Uterus (tissue), 4 donors: ENCODE measurements around the gene ARPIN. TPM values are rescaled to one million over a fixed set of nuclear protein-coding genes. Genes with fewer than 3 reads are reported as not detected.

Source experiments
- DNase-seq, 2 donors: peaks; one replicate each; pipeline ENCODE4 v3.0.0-alpha.2; 2019 to 2020
- H3K27ac ChIP-seq, 2 donors: fragments of 200-600 bp; sonication (generic); 1 replicate in 1 of 2; 2 replicates in 1 of 2; pipeline ENCODE4 v1.5.1; 2016 to 2018
- H3K27me3 ChIP-seq, 2 donors: fragments of 200-600 bp; sonication (generic); one replicate each; pipeline ENCODE4 v1.5.1; 2018 to 2019; ENCODE audit warnings: control low read depth in 1 of 2
- H3K36me3 ChIP-seq, 2 donors: fragments of 200-600 bp; sonication (generic); one replicate each; pipeline ENCODE4 v1.5.1; 2019; ENCODE audit warnings: control low read depth in 1 of 2
- H3K4me1 ChIP-seq, 2 donors: fragments of 200-600 bp; sonication (generic); one replicate each; pipeline ENCODE4 v1.5.1; 2018 to 2019; ENCODE audit warnings: control low read depth in 1 of 2
- H3K4me3 ChIP-seq, 2 donors: fragments of 200-600 bp; sonication (generic); 1 replicate in 1 of 2; 2 replicates in 1 of 2; pipeline ENCODE4 v1.5.1; 2018 to 2019; ENCODE audit warnings: mild to moderate bottlenecking in 1 of 2
- H3K9me3 ChIP-seq, 2 donors: fragments of 200-600 bp; sonication (generic); one replicate each; pipeline ENCODE4 v1.5.1; 2019; ENCODE audit warnings: control low read depth in 1 of 2
- POLR2A ChIP-seq, 2 donors: fragments of 450-650 bp; IDR thresholded peaks; one replicate each; pipeline ENCODE4 v1.6.1; 2016; ENCODE audit warnings: antibody characterized with exemption in 2 of 2, mild to moderate bottlenecking in 1 of 2, moderate library complexity in 1 of 2
- intact Hi-C: fragments of 100-400 bp; cut with DNase I; formaldehyde crosslinking; loops from one replicate; pipeline ENCODE4 v1.15.1; 2023; ENCODE audit warnings: low total_unique reads
- total RNA-seq, 4 donors: library from RNA; depleted of rRNA in 3 of 4; stranded (reverse); fragments of >200 nt in 3 of 4; gene quantifications; one replicate each; pipeline versions ENCODE4 v1.1.0 to v1.2.4, GENCODE V29; 2014 to 2023
- TF ChIP-seq, protein P1 (sequence below), 4 experiments: fragments of 200-600 bp in 2 of 4; fragments of 450-650 bp in 2 of 4; sonication (generic) in 2 of 4; IDR thresholded peaks; one replicate each; pipeline ENCODE4 v1.5.1; 2016 to 2019; ENCODE audit warnings: antibody characterized with exemption in 4 of 4, mild to moderate bottlenecking in 2 of 4, moderate library complexity in 1 of 4
- donor health status: DM: yes; HTN: yes; CAD: no.

ARPIN gene
- total RNA-seq, 4 donors from 2014 or later, result 8.2 to 32.8 (median 20.7) TPM

- no peak for DNase-seq
- H3K27ac ChIP-seq, result no peak overlapping the region
- no peak overlapping the region for H3K4me3 ChIP-seq
- intact Hi-C loops, result loop anchor here (10.0 kb wide), 1 partner anchor 176 kb away; no protein-coding TSS in a partner anchor
- TF ChIP-seq POLR2A (IDR thresholded peaks at IDR 0.05), result no peak
- TF ChIP-seq, protein P1, sequence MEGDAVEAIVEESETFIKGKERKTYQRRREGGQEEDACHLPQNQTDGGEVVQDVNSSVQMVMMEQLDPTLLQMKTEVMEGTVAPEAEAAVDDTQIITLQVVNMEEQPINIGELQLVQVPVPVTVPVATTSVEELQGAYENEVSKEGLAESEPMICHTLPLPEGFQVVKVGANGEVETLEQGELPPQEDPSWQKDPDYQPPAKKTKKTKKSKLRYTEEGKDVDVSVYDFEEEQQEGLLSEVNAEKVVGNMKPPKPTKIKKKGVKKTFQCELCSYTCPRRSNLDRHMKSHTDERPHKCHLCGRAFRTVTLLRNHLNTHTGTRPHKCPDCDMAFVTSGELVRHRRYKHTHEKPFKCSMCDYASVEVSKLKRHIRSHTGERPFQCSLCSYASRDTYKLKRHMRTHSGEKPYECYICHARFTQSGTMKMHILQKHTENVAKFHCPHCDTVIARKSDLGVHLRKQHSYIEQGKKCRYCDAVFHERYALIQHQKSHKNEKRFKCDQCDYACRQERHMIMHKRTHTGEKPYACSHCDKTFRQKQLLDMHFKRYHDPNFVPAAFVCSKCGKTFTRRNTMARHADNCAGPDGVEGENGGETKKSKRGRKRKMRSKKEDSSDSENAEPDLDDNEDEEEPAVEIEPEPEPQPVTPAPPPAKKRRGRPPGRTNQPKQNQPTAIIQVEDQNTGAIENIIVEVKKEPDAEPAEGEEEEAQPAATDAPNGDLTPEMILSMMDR (IDR thresholded peaks at IDR 0.05), result peak in 2 of 4 experiments; percentile 17 to 44
- H3K9me3 ChIP-seq, result no peaks in the 10 kb centered on the region
- H3K4me1 ChIP-seq, result no peaks in the 10 kb centered on the region
- no peaks in the 10 kb centered on the region for H3K36me3 ChIP-seq
- no peaks in the 10 kb centered on the region for H3K27me3 ChIP-seq
Measured at GRCh38 chr15:89898614-89899294, 14.0 kb downstream of the ARPIN start.

DNA sequence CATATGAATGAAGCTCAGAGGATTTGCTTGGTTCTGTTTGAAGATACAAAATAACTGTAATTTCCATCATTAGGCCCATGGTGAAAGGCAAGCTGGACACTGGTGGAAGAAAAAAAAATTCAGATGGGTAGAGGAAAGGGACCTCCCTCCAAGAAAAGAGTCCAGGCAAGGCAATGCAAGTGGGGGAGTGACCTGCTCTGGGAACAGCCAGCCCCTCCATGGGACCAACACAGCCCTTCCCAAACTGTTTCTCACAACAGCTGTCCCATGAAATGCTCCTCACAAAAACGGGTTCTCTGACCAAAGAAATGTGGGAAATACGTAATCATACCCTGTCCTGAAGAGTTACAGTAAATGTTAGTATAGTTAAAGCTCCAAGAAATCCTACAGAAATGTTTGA, 14.6 kb downstream of the ARPIN start:
- DNase-seq, result no peak
- Histone ChIP-seq H3K4me1 (no peaks in the 10 kb centered on the region), H3K4me3 (no peak overlapping the region), H3K36me3 (no peaks in the 10 kb centered on the region), H3K9me3 (no peaks in the 10 kb centered on the region), H3K27me3 (no peaks in the 10 kb centered on the region), H3K27ac (no peak overlapping the region)
- TF ChIP-seq, protein P1 (IDR thresholded peaks at IDR 0.05), result no peak
- no peak for TF ChIP-seq POLR2A (IDR thresholded peaks at IDR 0.05)
- intact Hi-C loops, result loop anchor here (10.0 kb wide), 1 partner anchor 177 kb away; no protein-coding TSS in a partner anchor

- DNase-seq, result peak; percentile 88 to 90
- TF ChIP-seq POLR2A (IDR thresholded peaks at IDR 0.05), result peak; percentile 54 to 66
- TF ChIP-seq, protein P1 (IDR thresholded peaks at IDR 0.05), result peak in 1 of 4 experiments; percentile 23
- no peaks in the 10 kb centered on the region for H3K9me3 ChIP-seq
- no peaks in the 10 kb centered on the region for H3K27me3 ChIP-seq
- H3K36me3 ChIP-seq, result no peaks in the 10 kb centered on the region
- intact Hi-C loops, result loop anchor here (10.0 kb wide), 1 partner anchor 181 kb away; no protein-coding TSS in a partner anchor
- peak within 1 kb of the TSS; percentile 79 to 86 for H3K4me3 ChIP-seq
- H3K27ac ChIP-seq, result peak within 1 kb of the TSS; percentile 90 to 92
- peaks cover 0 to 8% of the 10 kb centered on the region in 2 donors for H3K4me1 ChIP-seq
Measured at GRCh38 chr15:89893696-89894447, 18.9 kb downstream of the ARPIN start, which contains the start of gene AP3S2. Gene AP3S2, minus strand, starts transcription at chr15:89893994. Its CDS starts 45 bp downstream, at chr15:89893949.

- Histone ChIP-seq H3K27me3 (no peaks in the 10 kb centered on the region), H3K4me3 (peak overlapping the region; percentile 79 to 86), H3K36me3 (no peaks in the 10 kb centered on the region), H3K9me3 (no peaks in the 10 kb centered on the region), H3K4me1 (peaks cover 0 to 8% of the 10 kb centered on the region in 2 donors), H3K27ac (peak overlapping the region; percentile 90 to 92)
- intact Hi-C loops, result loop anchor here (10.0 kb wide), 1 partner anchor 182 kb away; no protein-coding TSS in a partner anchor
- no peak for DNase-seq
- TF ChIP-seq, protein P1 (IDR thresholded peaks at IDR 0.05), result no peak
- no peak for TF ChIP-seq POLR2A (IDR thresholded peaks at IDR 0.05)
Measured at GRCh38 chr15:89893027-89893426, 19.7 kb downstream of the ARPIN start.
